ENCODE results near the gene SNTG2.
"Not testable (repeated sequence)": the region's sequence is repeated elsewhere in the genome, so short reads cannot be mapped to it uniquely, and the experiment has no call there.

Gene SNTG2

GRCh38 chr2:1414901-1415300 lies 464.3 kb downstream of the SNTG2 start:
- not testable (repeated sequence) for H3K4me1 Mint-ChIP-seq; H3K4me3 Mint-ChIP-seq; H3K36me3 Mint-ChIP-seq; ATAC-seq; H3K27ac Mint-ChIP-seq; H3K9me3 Mint-ChIP-seq; DNase-seq (ENCODE audit: low spot score in 2 of 2)

DNA sequence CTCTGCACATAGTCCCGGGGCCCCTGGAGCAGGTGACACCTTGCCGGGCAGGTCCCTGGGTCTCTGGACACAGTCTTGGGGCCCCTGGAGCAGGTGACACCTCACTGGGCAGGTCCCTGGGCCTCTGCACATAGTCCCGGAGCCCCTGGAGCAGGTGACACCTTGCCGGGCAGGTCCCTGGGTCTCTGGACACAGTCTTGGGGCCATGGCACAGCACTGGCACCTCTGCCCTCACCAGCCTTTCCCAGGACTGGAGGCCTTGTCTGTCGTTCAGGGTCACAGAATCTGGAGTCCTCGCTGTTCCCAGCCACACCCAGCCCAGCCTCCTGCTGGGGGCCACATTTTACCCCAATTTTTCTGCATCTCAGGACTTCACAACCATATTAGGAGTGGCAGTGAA lies 464.9 kb downstream of the SNTG2 start:
- DNase-seq (ENCODE audit: low spot score in 2 of 2) (no peak), ATAC-seq (no peak)
- no peak overlapping the region for H3K27ac Mint-ChIP-seq
- H3K9me3 Mint-ChIP-seq, result no peaks in the 10 kb centered on the region
- no peaks in the 10 kb centered on the region for H3K4me1 Mint-ChIP-seq
- H3K36me3 Mint-ChIP-seq, result no peaks in the 10 kb centered on the region
- no peak overlapping the region for H3K4me3 Mint-ChIP-seq
